ENCODE measurements around the gene RNU6-8. TPM values are rescaled to one million over a fixed set of nuclear protein-coding genes. Genes with fewer than 3 reads are reported as not detected.

The RNU6-8 gene
- polyA plus RNA-seq, 1 of the 3 experiments (the other 2 are of a cell fraction), result not detected

DNA sequence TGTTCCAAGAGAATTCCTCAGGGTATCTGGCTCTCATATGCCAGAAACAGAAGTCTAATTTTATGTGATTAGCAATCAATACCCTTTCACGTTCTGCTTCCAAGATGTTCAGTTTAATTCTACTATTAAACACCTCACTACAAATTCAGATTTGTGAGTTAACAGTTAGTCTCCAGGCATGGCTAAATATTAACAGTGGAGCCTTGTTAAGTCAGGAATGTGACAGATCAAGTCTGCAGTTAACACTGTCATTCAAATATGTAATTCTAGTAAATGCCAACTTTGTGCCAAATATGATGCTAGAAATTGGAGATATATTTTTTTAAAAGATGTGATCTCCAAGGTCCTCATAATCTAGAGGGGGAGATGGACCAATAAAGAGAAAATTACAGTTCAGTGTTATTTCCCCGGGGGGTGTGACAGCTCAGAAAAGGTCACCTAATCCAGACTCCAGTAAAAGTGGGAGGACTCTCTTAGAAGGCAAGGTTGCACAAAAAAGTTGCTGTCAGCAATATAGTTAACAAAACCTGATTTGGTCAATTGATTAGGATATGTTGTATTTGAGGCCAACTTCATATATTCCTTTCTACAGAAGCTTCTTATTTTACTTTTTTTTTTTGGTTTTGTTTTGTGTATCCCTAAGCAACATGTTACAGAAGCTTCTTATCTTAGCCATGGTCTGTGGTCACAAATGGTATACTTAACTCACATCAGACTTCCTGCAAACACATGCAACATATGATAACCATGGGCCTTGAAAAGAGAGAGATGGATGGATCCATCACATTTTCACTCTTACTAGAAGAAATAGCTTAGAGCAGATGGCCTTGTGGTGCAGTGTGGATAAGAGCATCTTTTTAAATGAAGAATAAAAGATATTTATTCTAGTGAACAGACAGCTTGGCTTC, 19.7 kb downstream of the RNU6-8 start:
- Histone ChIP-seq H2AFZ (ENCODE audit: low read depth) (no peak overlapping the region), H3K27ac (ENCODE audit: low read depth in 2 of 2, low read length in 1 of 2) (no peak overlapping the region), H3K9ac (no peak overlapping the region), H3K36me3 (replicated peaks in 1 of 2; ENCODE audit: control insufficient read depth in 1 of 2, insufficient read depth in 2 of 2, low read length in 1 of 2) (no peaks in the 10 kb centered on the region), H4K20me1 (ENCODE audit: insufficient read depth) (no peaks in the 10 kb centered on the region), H3K27me3 (ENCODE audit: insufficient read depth) (no peaks in the 10 kb centered on the region), H3K4me3 (ENCODE audit: low read depth in 2 of 2, low read length in 1 of 2) (no peak overlapping the region), H3K4me2 (no peak overlapping the region), H3K79me2 (ENCODE audit: insufficient read depth) (no peaks in the 10 kb centered on the region), H3K9me3 (0 out of 2 replicates have a peak, but pooled peaks cover 12% of the 10 kb centered on the region), H3F3A (replicated peaks; ENCODE audit: insufficient read depth) (no peaks in the 10 kb centered on the region), H3K4me1 (ENCODE audit: control insufficient read depth in 1 of 2, insufficient read depth in 2 of 2, low read depth in 1 of 2, low read length in 1 of 2) (no peaks in the 10 kb centered on the region), H3K9me2 (no peaks in the 10 kb centered on the region)
- no peak for DNase-seq
- CTCF ChIA-PET, result interaction anchor here (1.3 kb wide), 1 partner anchor 10 kb away, joined by 5 read pairs; no protein-coding TSS in a partner anchor
- POLR2A ChIA-PET, result no interaction called here
- TF ChIP-seq SMC3 (IDR thresholded peaks at IDR 0.05; ENCODE audit: low read depth, low read length), result no peak
- TF ChIP-seq TAF1 (IDR thresholded peaks at IDR 0.05; ENCODE audit: borderline replicate concordance, low read depth, low read length), result no peak
- TF ChIP-seq, protein P1, sequence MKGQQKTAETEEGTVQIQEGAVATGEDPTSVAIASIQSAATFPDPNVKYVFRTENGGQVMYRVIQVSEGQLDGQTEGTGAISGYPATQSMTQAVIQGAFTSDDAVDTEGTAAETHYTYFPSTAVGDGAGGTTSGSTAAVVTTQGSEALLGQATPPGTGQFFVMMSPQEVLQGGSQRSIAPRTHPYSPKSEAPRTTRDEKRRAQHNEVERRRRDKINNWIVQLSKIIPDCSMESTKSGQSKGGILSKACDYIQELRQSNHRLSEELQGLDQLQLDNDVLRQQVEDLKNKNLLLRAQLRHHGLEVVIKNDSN (IDR thresholded peaks at IDR 0.05; ENCODE audit: borderline replicate concordance, low read depth), result no peak
- TF ChIP-seq, protein P2, sequence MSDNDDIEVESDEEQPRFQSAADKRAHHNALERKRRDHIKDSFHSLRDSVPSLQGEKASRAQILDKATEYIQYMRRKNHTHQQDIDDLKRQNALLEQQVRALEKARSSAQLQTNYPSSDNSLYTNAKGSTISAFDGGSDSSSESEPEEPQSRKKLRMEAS (IDR thresholded peaks at IDR 0.05; ENCODE audit: low read depth), result no peak
- no peak for TF ChIP-seq ZBTB33 (IDR thresholded peaks at IDR 0.05; ENCODE audit: borderline replicate concordance, low read depth)
- TF ChIP-seq GABPA (IDR thresholded peaks at IDR 0.05; ENCODE audit: low read depth), result no peak
- 53% methylated on average over 2 of the region's 2 CpGs for WGBS (ENCODE audit: low lambda C conversion rate)

GRCh38 chr14:32171469-32171868, 31.6 kb downstream of the RNU6-8 start:
- Histone ChIP-seq H3K79me2 (ENCODE audit: insufficient read depth) (no peaks in the 10 kb centered on the region), H3K9me2 (no peaks in the 10 kb centered on the region), H3K36me3 (replicated peaks in 1 of 2; ENCODE audit: control insufficient read depth in 1 of 2, insufficient read depth in 2 of 2, low read length in 1 of 2) (no peaks in the 10 kb centered on the region), H3K9me3 (no peaks in the 10 kb centered on the region), H3K9ac (no peak overlapping the region), H4K20me1 (ENCODE audit: insufficient read depth) (no peaks in the 10 kb centered on the region), H2AFZ (ENCODE audit: low read depth) (no peak overlapping the region), H3K4me3 (ENCODE audit: low read depth in 2 of 2, low read length in 1 of 2) (no peak overlapping the region), H3K27me3 (ENCODE audit: insufficient read depth) (no peaks in the 10 kb centered on the region), H3K4me2 (no peak overlapping the region), H3K27ac (ENCODE audit: low read depth in 2 of 2, low read length in 1 of 2) (no peak overlapping the region), H3F3A (replicated peaks; ENCODE audit: insufficient read depth) (no peaks in the 10 kb centered on the region), H3K4me1 (ENCODE audit: control insufficient read depth in 1 of 2, insufficient read depth in 2 of 2, low read depth in 1 of 2, low read length in 1 of 2) (no peaks in the 10 kb centered on the region)
- DNase-seq, result no peak
- 94% methylated on average over 5 of the region's 5 CpGs for WGBS (ENCODE audit: low lambda C conversion rate)
- TF ChIP-seq JUND (IDR thresholded peaks at IDR 0.05), result no peak
- ChIA-PET CTCF (interaction anchor here (1.0 kb wide), 1 partner anchor 83 kb away, joined by 3 read pairs; no protein-coding TSS in a partner anchor), POLR2A (no interaction called here)
